ENCODE data around the gene CCDC148.
"Not testable (repeated sequence)": the region's sequence is repeated elsewhere in the genome, so short reads cannot be mapped to it uniquely, and the experiment has no call there.

- not testable (repeated sequence) for TF ChIP-seq EZH2phosphoT487 (IDR thresholded peaks at IDR 0.05; ENCODE audit: insufficient read depth, low read depth); EZH2 (IDR thresholded peaks at IDR 0.05; ENCODE audit: insufficient read depth, poor library complexity, severe bottlenecking)
Observed at GRCh38 chr2:158474526-158475011, 18.0 kb upstream of the CCDC148 start.

All from GM23248 (cell line).